ENCODE data around the gene RXRA.

- TF ChIP-seq EP300 (IDR thresholded peaks at IDR 0.05) (no peak), POLR2A (IDR thresholded peaks at IDR 0.05) (no peak), CTCF (IDR thresholded peaks at IDR 0.05) (no peak)
These were observed 118.7 kb downstream of the RXRA start for GRCh38 chr9:134445000-134445399.
